ENCODE results near the gene CTXN3.

The CTXN3 gene

GRCh38 chr5:127621601-127622325 lies 27.1 kb upstream of the CTXN3 start:
- Mint-ChIP-seq H3K36me3 (ENCODE audit: low read depth) (no peaks in the 10 kb centered on the region), H3K9me3 (no peaks in the 10 kb centered on the region), H3K4me3 (no peak overlapping the region), H3K4me1 (ENCODE audit: low read depth) (no peaks in the 10 kb centered on the region), H3K27me3 (ENCODE audit: low read depth) (no peaks in the 10 kb centered on the region), H3K27ac (no peak overlapping the region)
- DNase-seq (ENCODE audit: low spot score) = no peak

GRCh38 chr5:127634007-127634406 lies 14.9 kb upstream of the CTXN3 start:
- Mint-ChIP-seq H3K27me3 (ENCODE audit: low read depth) (peaks cover 2% of the 10 kb centered on the region), H3K9me3 (no peaks in the 10 kb centered on the region), H3K4me3 (no peak overlapping the region), H3K4me1 (ENCODE audit: low read depth) (no peaks in the 10 kb centered on the region), H3K27ac (no peak overlapping the region), H3K36me3 (ENCODE audit: low read depth) (no peaks in the 10 kb centered on the region)
- DNase-seq (ENCODE audit: low spot score) = no peak

- Mint-ChIP-seq H3K27me3 (ENCODE audit: low read depth) (peaks cover 6% of the 10 kb centered on the region), H3K9me3 (no peaks in the 10 kb centered on the region), H3K4me3 (no peak overlapping the region), H3K36me3 (ENCODE audit: low read depth) (no peaks in the 10 kb centered on the region), H3K27ac (no peak overlapping the region), H3K4me1 (ENCODE audit: low read depth) (no peaks in the 10 kb centered on the region)
- DNase-seq (ENCODE audit: low spot score) = no peak
Measured at GRCh38 chr5:127639828-127640227, 9.1 kb upstream of the CTXN3 start.

GRCh38 chr5:127642949-127643348 lies 5.9 kb upstream of the CTXN3 start:
- Mint-ChIP-seq H3K36me3 (ENCODE audit: low read depth) (no peaks in the 10 kb centered on the region), H3K27ac (no peak overlapping the region), H3K9me3 (no peaks in the 10 kb centered on the region), H3K4me3 (no peak overlapping the region), H3K27me3 (ENCODE audit: low read depth) (peaks cover 5% of the 10 kb centered on the region), H3K4me1 (ENCODE audit: low read depth) (no peaks in the 10 kb centered on the region)
- DNase-seq (ENCODE audit: low spot score) = no peak

- H3K27ac Mint-ChIP-seq = no peak overlapping the region
- H3K4me3 Mint-ChIP-seq = no peak overlapping the region
- peaks cover 5% of the 10 kb centered on the region for H3K27me3 Mint-ChIP-seq (ENCODE audit: low read depth)
- H3K4me1 Mint-ChIP-seq (ENCODE audit: low read depth) = no peaks in the 10 kb centered on the region
- H3K36me3 Mint-ChIP-seq (ENCODE audit: low read depth) = no peaks in the 10 kb centered on the region
- no peaks in the 10 kb centered on the region for H3K9me3 Mint-ChIP-seq
- DNase-seq (ENCODE audit: low spot score) = no peak
Measured at GRCh38 chr5:127643607-127644006, 5.3 kb upstream of the CTXN3 start.

- no peak for DNase-seq (ENCODE audit: low spot score)
- Mint-ChIP-seq H3K4me1 (ENCODE audit: low read depth) (no peaks in the 10 kb centered on the region), H3K36me3 (ENCODE audit: low read depth) (no peaks in the 10 kb centered on the region), H3K9me3 (no peaks in the 10 kb centered on the region), H3K27me3 (ENCODE audit: low read depth) (peaks cover 5% of the 10 kb centered on the region), H3K27ac (no peak overlapping the region), H3K4me3 (no peak overlapping the region)
Measured at GRCh38 chr5:127645300-127645726, 3.6 kb upstream of the CTXN3 start.

- Mint-ChIP-seq H3K4me3 (no peak overlapping the region), H3K27ac (no peak overlapping the region), H3K36me3 (ENCODE audit: low read depth) (no peaks in the 10 kb centered on the region), H3K9me3 (no peaks in the 10 kb centered on the region), H3K27me3 (ENCODE audit: low read depth) (no peaks in the 10 kb centered on the region), H3K4me1 (ENCODE audit: low read depth) (no peaks in the 10 kb centered on the region)
- DNase-seq (ENCODE audit: low spot score) = no peak
Measured at GRCh38 chr5:127647361-127647958, 1.4 kb upstream of the CTXN3 start.

- H3K27me3 Mint-ChIP-seq (ENCODE audit: low read depth) = peaks cover 2% of the 10 kb centered on the region
- no peaks in the 10 kb centered on the region for H3K9me3 Mint-ChIP-seq
- DNase-seq (ENCODE audit: low spot score) = no peak
- no peaks in the 10 kb centered on the region for H3K36me3 Mint-ChIP-seq (ENCODE audit: low read depth)
- no peak overlapping the region for H3K4me3 Mint-ChIP-seq
- H3K27ac Mint-ChIP-seq = no peak overlapping the region
- no peaks in the 10 kb centered on the region for H3K4me1 Mint-ChIP-seq (ENCODE audit: low read depth)
Measured at GRCh38 chr5:127650022-127650421, 1.1 kb downstream of the CTXN3 start.

- H3K4me1 Mint-ChIP-seq (ENCODE audit: low read depth) = no peaks in the 10 kb centered on the region
- no peak overlapping the region for H3K27ac Mint-ChIP-seq
- H3K36me3 Mint-ChIP-seq (ENCODE audit: low read depth) = no peaks in the 10 kb centered on the region
- DNase-seq (ENCODE audit: low spot score) = no peak
- H3K27me3 Mint-ChIP-seq (ENCODE audit: low read depth) = peaks cover 2% of the 10 kb centered on the region
- no peak overlapping the region for H3K4me3 Mint-ChIP-seq
- no peaks in the 10 kb centered on the region for H3K9me3 Mint-ChIP-seq
Measured at GRCh38 chr5:127650649-127651048, 1.8 kb downstream of the CTXN3 start.

- Mint-ChIP-seq H3K36me3 (ENCODE audit: low read depth) (no peaks in the 10 kb centered on the region), H3K27ac (no peak overlapping the region), H3K9me3 (no peaks in the 10 kb centered on the region), H3K4me1 (ENCODE audit: low read depth) (no peaks in the 10 kb centered on the region), H3K27me3 (ENCODE audit: low read depth) (peaks cover 2% of the 10 kb centered on the region), H3K4me3 (no peak overlapping the region)
- no peak for DNase-seq (ENCODE audit: low spot score)
Measured at GRCh38 chr5:127652952-127653611, 4.2 kb downstream of the CTXN3 start.

- no peak overlapping the region for H3K4me3 Mint-ChIP-seq
- H3K9me3 Mint-ChIP-seq = no peaks in the 10 kb centered on the region
- DNase-seq (ENCODE audit: low spot score) = no peak
- no peaks in the 10 kb centered on the region for H3K4me1 Mint-ChIP-seq (ENCODE audit: low read depth)
- H3K36me3 Mint-ChIP-seq (ENCODE audit: low read depth) = no peaks in the 10 kb centered on the region
- peaks cover 7% of the 10 kb centered on the region for H3K27me3 Mint-ChIP-seq (ENCODE audit: low read depth)
- no peak overlapping the region for H3K27ac Mint-ChIP-seq
Measured at GRCh38 chr5:127656825-127657224, 7.9 kb downstream of the CTXN3 start.

GRCh38 chr5:127660047-127660733 lies 11.3 kb downstream of the CTXN3 start:
- Mint-ChIP-seq H3K4me3 (no peak overlapping the region), H3K36me3 (ENCODE audit: low read depth) (no peaks in the 10 kb centered on the region), H3K27ac (no peak overlapping the region), H3K9me3 (no peaks in the 10 kb centered on the region), H3K4me1 (ENCODE audit: low read depth) (no peaks in the 10 kb centered on the region), H3K27me3 (ENCODE audit: low read depth) (peaks cover 4% of the 10 kb centered on the region)
- no peak for DNase-seq (ENCODE audit: low spot score)

GRCh38 chr5:127664093-127664492 lies 15.2 kb downstream of the CTXN3 start:
- H3K9me3 Mint-ChIP-seq = no peaks in the 10 kb centered on the region
- H3K27me3 Mint-ChIP-seq (ENCODE audit: low read depth) = peaks cover 4% of the 10 kb centered on the region
- H3K4me1 Mint-ChIP-seq (ENCODE audit: low read depth) = no peaks in the 10 kb centered on the region
- H3K36me3 Mint-ChIP-seq (ENCODE audit: low read depth) = no peaks in the 10 kb centered on the region
- H3K4me3 Mint-ChIP-seq = no peak overlapping the region
- DNase-seq (ENCODE audit: low spot score) = no peak
- no peak overlapping the region for H3K27ac Mint-ChIP-seq

- H3K4me1 Mint-ChIP-seq (ENCODE audit: low read depth) = no peaks in the 10 kb centered on the region
- no peaks in the 10 kb centered on the region for H3K27me3 Mint-ChIP-seq (ENCODE audit: low read depth)
- no peaks in the 10 kb centered on the region for H3K36me3 Mint-ChIP-seq (ENCODE audit: low read depth)
- no peaks in the 10 kb centered on the region for H3K9me3 Mint-ChIP-seq
- no peak for DNase-seq (ENCODE audit: low spot score)
- H3K27ac Mint-ChIP-seq = no peak overlapping the region
- H3K4me3 Mint-ChIP-seq = no peak overlapping the region
Measured at GRCh38 chr5:127665641-127666040, 16.8 kb downstream of the CTXN3 start.

Measured in T-helper 2 cell treated with Interferon-gamma antibody and Interleukin-4, amounts not matched to agents 5 μg/mL and 100 μg/mL, for 36 hours (primary cell).